ENCODE measurements around the gene ADCYAP1.

ADCYAP1 gene

GRCh38 chr18:905948-906415 is 1.3 kb downstream of the ADCYAP1 start:
- FAIRE-seq (no peak), DNase-seq (ENCODE audit: insufficient read length, low spot score) (no peak)
- TF ChIP-seq POLR2A (IDR thresholded peaks at IDR 0.05; ENCODE audit: low read depth, low read length): no peak

DNA sequence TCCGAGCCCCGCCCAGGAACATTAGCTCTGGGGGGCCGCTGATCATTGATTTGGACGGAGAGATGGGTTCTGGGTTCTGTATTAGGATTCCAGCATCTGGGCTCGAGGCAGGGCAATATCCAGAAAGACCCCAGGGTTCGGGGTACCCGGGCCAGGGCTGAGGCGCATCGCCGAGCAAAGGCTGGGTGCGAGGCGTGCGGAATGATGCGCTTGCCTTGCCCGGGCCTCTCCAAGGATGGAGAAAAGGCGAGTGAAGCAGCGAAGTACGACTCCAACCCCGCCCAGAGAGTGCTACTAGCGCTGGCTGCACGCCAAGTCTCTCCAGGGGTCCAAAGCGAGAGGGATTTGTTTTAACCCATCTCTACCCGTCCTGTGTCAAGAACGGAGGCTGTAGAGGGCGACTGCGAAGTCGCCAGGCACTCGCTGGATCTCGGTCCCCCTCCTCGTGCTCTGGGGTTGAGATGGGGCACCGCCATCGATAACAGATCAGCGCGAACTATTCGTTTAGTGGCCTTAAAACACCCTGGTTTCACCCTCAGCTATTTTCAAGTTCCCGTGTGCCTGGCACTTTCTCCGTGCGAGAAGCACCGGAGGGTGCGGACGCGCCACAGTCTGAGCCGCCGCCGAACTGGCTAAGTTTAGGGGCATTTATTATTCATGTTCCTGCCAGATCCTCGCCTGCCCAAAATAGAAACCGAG is 1.9 kb downstream of the ADCYAP1 start:
- no peak for FAIRE-seq

DNA sequence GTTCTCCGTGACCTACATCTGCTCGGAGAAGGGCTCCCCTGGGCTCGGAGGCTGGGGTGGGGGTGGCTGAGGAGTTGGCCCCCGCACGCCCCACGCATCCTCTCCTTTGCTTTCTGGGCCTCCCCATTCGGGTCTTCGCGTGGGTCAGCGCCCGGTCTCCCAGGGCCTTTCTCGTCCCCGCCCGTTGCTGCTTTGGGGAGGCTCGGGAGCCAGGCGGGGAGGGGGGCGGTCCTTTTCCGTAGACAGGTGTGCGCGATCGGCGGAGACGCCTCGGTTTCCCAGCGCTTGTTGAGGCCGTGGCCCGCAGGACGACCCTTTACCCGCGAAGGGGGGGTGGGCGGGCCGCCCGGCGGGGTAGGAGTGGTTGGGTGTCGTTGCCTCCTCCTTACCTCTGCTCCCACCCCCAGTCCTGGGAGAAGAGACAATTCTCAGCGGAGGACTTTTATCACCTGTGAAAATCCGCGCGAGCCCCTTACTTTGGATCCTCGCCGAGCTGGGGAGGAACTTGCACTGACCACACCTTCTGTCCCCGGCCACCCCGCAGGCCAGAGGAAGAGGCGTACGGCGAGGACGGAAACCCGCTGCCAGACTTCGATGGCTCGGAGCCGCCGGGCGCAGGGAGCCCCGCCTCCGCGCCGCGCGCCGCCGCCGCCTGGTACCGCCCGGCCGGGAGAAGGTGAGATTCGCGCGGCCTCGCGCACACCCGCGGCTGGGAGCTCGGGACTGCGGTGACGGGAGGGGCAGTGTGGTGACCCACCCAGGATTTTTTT is 2.6 kb downstream of the ADCYAP1 start:
- no peak for TF ChIP-seq POLR2A (IDR thresholded peaks at IDR 0.05; ENCODE audit: low read depth, low read length)
- no peak for DNase-seq (ENCODE audit: insufficient read length, low spot score)
- no peak for FAIRE-seq

More for the DNA sequence above, 1.9 kb downstream of the ADCYAP1 start:
- DNase-seq (ENCODE audit: insufficient read length, low spot score): no peak
- no peak for TF ChIP-seq POLR2A (IDR thresholded peaks at IDR 0.05; ENCODE audit: low read depth, low read length)

GRCh38 chr18:907885-908757 is 3.5 kb downstream of the ADCYAP1 start:
- DNase-seq (ENCODE audit: insufficient read length, low spot score): no peak
- no peak for FAIRE-seq

DNA sequence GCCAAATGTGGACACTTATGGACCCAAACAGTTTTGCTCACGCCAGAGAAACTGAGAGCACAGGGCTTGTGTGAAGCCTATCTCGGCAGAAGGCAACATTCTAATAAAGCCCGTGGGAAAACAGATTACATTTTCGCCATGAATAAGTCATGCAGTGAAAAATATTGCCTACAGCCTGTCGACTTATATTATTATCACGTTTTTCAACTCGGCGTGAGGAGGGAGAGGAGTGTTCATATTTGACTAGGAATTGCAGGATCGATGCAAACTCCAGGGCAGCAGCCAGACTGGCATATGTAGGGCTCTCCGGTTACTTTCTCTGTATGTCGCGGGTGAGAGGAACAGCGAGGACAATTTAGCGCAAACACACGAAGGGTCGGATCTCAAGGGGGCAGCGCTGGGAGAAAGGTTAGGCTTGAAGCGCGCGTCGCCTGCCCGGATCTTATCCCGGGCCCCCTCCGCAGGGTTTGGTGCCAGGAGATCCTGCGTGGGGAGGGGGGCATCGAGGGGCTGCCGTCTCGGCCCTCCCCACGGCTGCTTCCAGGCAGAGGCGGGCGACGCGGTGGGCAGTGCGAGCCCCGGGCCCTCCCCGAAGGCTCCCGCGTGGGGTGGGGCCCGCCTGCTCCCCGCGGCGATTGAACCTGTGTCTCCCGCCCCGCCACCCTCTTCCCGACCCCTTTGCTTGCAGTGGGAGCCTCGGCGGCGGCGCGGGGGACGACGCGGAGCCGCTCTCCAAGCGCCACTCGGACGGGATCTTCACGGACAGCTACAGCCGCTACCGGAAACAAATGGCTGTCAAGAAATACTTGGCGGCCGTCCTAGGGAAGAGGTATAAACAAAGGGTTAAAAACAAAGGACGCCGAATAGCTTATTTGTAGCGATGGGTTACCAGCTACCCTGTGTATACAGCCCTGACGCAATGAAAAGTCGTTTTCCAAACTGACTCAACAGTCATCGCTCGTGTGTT is 4.4 kb downstream of the ADCYAP1 start:
- FAIRE-seq (no peak), DNase-seq (ENCODE audit: insufficient read length, low spot score) (no peak)
- TF ChIP-seq POLR2A (IDR thresholded peaks at IDR 0.05; ENCODE audit: low read depth, low read length): no peak

More at GRCh38 chr18:907885-908757, 3.5 kb downstream of the ADCYAP1 start:
- TF ChIP-seq POLR2A (IDR thresholded peaks at IDR 0.05; ENCODE audit: low read depth, low read length): no peak

GRCh38 chr18:910247-910646 is 5.6 kb downstream of the ADCYAP1 start:
- FAIRE-seq (no peak), DNase-seq (ENCODE audit: insufficient read length, low spot score) (no peak)
- TF ChIP-seq POLR2A (IDR thresholded peaks at IDR 0.05; ENCODE audit: low read depth, low read length): no peak

DNA sequence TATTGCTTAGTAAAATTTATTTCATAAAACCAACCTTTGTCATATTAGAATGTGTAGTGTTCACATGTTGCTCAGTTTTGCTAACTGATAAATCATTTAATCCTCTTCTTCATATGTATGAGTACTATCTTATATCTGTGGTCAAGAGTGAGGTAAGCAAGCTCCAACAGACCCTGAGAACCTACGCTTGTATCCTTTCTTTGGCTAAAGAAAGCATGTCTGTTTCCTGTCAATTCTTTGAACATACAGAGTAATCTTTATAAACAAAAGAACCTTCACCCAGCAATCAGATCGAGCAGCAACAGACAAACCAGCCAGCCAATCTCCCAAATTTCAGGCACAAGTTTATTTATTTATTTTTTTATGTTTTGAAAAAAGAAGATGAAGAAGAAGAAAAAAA is 6.4 kb downstream of the ADCYAP1 start:
- no peak for TF ChIP-seq POLR2A (IDR thresholded peaks at IDR 0.05; ENCODE audit: low read depth, low read length)
- FAIRE-seq (no peak), DNase-seq (ENCODE audit: insufficient read length, low spot score) (no peak)

DNA sequence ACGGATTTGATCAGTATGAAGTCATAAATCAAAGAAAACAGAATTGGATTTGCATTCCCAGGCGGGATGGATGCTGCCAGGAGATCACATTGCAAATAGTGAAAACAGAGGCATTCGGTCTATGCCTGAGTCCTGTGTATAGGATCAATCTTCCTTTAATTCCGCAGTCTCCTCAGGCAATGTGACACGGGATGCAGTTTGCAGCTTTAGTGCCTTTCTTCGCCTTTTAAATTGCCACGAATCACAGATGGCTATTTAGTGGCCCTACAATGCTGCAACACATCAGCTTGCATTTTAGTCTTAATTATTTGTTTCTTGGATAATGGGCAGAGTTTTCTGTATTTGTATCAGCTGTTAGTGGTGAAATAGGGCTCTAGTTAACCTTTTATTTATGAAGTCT is 6.8 kb downstream of the ADCYAP1 start:
- no peak for FAIRE-seq
- no peak for TF ChIP-seq POLR2A (IDR thresholded peaks at IDR 0.05; ENCODE audit: low read depth, low read length)
- no peak for DNase-seq (ENCODE audit: insufficient read length, low spot score)

DNA sequence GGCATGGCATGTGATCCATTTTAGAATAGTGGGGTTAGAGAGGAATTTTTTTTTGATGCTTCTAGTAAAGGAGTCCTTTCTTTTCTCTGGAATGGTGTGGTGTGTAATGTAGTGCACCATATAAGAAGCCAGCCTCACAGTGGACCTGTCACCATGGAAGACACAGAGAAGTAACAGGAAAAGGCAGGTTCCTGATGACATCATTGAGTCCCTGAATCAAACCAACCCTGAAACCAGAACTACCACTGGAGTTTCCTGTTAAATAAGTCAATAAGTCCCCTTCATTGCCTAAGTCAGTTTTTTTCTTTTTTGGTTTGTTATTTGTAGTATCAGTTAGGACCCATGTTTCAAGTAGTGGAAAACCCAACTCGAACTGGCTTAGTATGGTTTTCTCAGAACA is 11.9 kb downstream of the ADCYAP1 start:
- TF ChIP-seq POLR2A (IDR thresholded peaks at IDR 0.05; ENCODE audit: low read depth, low read length): no peak
- FAIRE-seq (no peak), DNase-seq (ENCODE audit: insufficient read length, low spot score) (no peak)

GRCh38 chr18:919078-919477 is 14.4 kb downstream of the ADCYAP1 start:
- DNase-seq (ENCODE audit: insufficient read length, low spot score) (no peak), FAIRE-seq (no peak)
- no peak for TF ChIP-seq POLR2A (IDR thresholded peaks at IDR 0.05; ENCODE audit: low read depth, low read length)

- DNase-seq (ENCODE audit: insufficient read length, low spot score) (no peak), FAIRE-seq (no peak)
- TF ChIP-seq POLR2A (IDR thresholded peaks at IDR 0.05; ENCODE audit: low read depth, low read length): no peak
Observed at GRCh38 chr18:923144-923866, 18.6 kb downstream of the ADCYAP1 start.

GRCh38 chr18:924987-925386 is 20.3 kb downstream of the ADCYAP1 start:
- no peak for TF ChIP-seq POLR2A (IDR thresholded peaks at IDR 0.05; ENCODE audit: low read depth, low read length)
- DNase-seq (ENCODE audit: insufficient read length, low spot score) (no peak), FAIRE-seq (no peak)

Data from H54 (cell line).